ENCODE results near the gene LRIG3.
"Not testable (repeated sequence)": the region's sequence is repeated elsewhere in the genome, so short reads cannot be mapped to it uniquely, and the experiment has no call there.

Gene LRIG3

DNA sequence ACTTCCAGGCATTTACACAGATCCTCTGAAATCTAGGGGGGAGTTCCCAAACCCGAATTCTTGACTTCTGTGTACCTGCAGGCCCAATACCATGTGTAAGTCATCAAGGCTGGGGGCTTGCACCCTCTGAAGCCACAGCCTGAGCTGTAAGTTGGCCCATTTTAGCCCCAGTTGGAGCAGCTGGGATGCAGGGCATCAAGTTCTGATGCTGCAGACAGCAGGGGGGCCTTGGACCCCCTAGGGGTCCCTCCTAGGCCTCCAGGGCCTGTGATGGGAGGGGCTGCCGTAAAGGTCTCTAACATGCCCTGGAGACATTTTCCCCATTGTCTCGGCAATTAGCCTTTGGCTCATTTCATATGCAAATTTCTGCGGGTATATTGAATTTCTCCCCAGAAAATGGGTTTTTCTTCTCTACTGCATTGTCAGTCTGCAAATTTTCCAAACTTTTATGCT is 59.5 kb downstream of the LRIG3 start:
- no peak for DNase-seq (ENCODE audit: low read depth)
- TF ChIP-seq, protein P1, sequence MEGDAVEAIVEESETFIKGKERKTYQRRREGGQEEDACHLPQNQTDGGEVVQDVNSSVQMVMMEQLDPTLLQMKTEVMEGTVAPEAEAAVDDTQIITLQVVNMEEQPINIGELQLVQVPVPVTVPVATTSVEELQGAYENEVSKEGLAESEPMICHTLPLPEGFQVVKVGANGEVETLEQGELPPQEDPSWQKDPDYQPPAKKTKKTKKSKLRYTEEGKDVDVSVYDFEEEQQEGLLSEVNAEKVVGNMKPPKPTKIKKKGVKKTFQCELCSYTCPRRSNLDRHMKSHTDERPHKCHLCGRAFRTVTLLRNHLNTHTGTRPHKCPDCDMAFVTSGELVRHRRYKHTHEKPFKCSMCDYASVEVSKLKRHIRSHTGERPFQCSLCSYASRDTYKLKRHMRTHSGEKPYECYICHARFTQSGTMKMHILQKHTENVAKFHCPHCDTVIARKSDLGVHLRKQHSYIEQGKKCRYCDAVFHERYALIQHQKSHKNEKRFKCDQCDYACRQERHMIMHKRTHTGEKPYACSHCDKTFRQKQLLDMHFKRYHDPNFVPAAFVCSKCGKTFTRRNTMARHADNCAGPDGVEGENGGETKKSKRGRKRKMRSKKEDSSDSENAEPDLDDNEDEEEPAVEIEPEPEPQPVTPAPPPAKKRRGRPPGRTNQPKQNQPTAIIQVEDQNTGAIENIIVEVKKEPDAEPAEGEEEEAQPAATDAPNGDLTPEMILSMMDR (IDR thresholded peaks at IDR 0.05; ENCODE audit: insufficient read depth, low read depth, low read length, missing control alignments): no peak
- no peak overlapping the region for H3K4me3 ChIP-seq (ENCODE audit: low read length)

DNA sequence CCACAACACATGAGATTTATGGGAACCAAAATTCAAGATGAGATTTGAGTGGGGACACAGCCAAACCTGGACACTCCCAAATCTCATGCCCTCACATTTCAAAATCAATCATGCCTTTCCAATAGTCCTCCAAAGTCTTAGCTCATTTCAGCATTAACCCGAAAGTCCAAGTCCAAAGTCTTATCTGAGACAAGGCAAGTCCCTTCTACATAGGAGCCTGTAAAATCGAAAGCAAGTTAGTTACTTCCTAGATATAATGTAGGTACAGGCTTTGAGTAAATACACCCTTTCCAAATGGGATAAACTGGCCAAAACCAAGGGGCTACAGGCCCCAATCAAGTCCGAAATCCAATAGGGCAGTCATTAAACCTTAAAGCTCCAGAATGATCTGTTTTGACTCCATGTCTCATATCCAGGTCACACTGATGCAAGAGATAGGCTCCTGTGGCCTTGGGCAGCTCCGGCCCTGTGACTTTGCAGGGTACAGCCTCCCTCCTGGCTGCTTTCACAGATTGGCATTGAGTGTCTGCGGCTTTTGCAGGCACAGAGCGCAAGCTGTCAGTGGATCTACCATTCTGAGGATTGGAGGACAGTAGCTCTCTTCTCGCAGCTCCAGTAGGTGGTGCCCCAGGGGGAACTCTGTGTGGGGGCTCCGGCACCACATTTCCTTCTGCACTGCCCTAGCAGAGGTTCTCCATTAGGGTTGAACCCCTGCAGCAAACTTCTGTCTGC is 60.1 kb downstream of the LRIG3 start:
- TF ChIP-seq, protein P1 (IDR thresholded peaks at IDR 0.05; ENCODE audit: insufficient read depth, low read depth, low read length, missing control alignments): no peak
- no peak for DNase-seq (ENCODE audit: low read depth)
- H3K4me3 ChIP-seq (ENCODE audit: low read length): no peak overlapping the region

DNA sequence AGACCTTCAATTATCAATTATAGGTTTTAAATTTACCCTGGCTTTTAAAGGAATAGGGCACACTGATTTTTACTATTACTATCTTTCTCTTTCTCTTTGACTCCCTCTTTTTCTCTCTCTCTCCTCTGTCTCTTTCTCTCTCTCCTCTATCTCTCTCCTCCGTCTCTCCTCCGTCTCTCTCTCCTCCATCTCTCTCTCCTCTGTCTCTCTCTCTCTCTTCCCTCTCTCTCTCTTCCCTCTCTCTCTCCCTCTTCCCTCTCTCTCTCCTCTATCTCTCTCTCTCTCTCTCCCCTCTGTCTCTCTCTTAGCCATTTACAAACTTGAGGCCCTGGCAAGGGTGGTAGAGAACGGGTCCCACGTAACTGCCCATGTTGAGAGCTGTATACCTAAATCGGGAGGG is 62.3 kb downstream of the LRIG3 start:
- DNase-seq (ENCODE audit: low read depth): no peak
- TF ChIP-seq, protein P1 (IDR thresholded peaks at IDR 0.05; ENCODE audit: insufficient read depth, low read depth, low read length, missing control alignments): no peak

DNA sequence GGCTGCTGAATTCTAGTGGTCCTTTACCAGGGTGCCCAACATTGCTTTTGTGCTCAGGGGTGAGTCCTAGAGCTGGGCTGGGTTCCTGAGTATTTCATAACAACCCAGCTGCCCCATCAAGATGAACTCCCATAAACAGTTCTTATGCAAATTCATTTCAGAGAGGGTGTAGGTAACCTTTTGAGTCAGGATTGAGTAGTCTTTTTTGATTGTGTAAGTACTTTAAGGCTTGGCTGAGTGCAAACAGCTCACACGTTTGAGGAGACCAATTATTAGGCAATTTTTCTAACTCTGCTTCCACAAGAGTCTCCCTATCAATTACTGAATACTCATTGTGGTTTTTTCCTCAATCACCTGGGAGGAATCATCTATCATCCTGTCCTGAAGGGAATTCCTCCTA is 63.1 kb downstream of the LRIG3 start:
- H3K4me3 ChIP-seq (ENCODE audit: low read length): not testable (repeated sequence)
- peak; percentile 68 for DNase-seq (ENCODE audit: low read depth)

More for the DNA sequence above, 62.3 kb downstream of the LRIG3 start:
- no peak overlapping the region for H3K4me3 ChIP-seq (ENCODE audit: low read length)

DNA sequence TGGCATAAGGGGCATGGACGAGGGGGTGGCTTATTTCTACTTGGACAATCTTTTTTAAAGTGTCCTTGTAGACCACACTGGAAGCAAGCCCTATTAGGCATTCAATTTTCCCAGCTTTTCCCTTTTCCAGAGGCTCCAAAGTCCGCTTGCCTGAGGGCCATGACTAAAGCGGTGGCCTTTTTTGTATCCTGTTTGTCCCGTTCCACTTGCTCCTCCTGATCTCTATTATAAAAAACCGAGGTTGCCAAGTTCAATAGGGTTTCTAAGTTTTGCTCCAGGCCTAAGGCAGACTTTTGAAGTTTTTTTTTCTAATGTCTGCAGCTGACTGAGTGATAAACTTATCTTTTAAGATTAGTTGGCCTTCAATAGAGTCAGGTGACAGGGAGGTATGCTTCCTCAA is 64.7 kb downstream of the LRIG3 start:
- DNase-seq (ENCODE audit: low read depth): peak; percentile 36
- not testable (repeated sequence) for H3K4me3 ChIP-seq (ENCODE audit: low read length)

DNA sequence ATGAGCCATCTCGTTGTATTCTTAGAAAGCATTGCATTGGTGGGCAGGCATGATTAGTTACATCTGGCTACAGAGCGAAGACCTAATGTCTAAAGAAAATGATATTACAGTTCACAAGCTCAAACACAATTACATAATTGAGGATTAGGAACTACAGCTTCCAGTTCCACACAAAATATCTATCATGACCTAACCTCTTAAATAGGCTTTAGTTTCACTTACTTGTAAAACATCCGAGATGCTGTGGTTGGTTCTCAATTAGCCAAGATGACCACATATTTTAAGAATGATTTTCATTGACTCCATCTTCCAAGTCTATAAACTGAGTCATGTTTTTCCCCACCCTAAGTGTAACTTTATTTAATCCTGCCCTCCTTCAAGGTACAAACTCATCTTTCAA is 69.5 kb downstream of the LRIG3 start:
- H3K4me3 ChIP-seq (ENCODE audit: low read length): no peak overlapping the region
- TF ChIP-seq, protein P1 (IDR thresholded peaks at IDR 0.05; ENCODE audit: insufficient read depth, low read depth, low read length, missing control alignments): no peak
- DNase-seq (ENCODE audit: low read depth): no peak

DNA sequence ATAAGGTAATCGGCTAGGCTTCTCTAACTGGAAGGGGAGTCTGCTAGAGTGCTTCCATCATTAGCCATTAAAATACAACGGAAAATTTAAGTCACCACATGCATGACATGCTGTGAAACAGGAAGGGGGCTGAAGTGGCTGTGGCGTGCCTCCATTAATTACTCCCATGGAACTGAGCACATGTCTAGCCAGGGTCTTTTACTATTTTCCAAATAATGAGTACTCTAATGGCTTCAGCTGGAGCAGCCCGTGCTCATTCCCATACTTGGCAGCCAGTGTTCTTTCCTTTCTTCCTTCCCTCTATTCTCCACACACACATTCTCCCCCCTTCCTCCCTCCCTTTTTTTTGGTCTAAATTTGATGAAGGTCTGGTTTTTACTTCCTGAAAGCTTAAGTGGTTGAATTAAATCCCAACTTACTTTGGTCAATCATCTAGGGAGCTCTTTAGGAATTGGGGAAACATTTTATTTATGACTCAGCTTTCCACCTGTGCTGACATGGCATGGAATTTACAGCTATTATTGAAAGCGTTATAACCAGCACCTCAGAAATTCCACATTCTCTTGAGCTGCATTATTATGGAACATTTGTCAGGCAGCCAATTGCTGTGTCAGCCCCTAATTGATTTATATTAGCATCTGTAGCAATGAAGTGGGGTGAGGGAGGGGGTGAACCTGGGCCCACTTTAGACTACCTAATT is 72.3 kb downstream of the LRIG3 start:
- TF ChIP-seq, protein P1 (IDR thresholded peaks at IDR 0.05; ENCODE audit: insufficient read depth, low read depth, low read length, missing control alignments): no peak
- peak; percentile 64 for DNase-seq (ENCODE audit: low read depth)

DNA sequence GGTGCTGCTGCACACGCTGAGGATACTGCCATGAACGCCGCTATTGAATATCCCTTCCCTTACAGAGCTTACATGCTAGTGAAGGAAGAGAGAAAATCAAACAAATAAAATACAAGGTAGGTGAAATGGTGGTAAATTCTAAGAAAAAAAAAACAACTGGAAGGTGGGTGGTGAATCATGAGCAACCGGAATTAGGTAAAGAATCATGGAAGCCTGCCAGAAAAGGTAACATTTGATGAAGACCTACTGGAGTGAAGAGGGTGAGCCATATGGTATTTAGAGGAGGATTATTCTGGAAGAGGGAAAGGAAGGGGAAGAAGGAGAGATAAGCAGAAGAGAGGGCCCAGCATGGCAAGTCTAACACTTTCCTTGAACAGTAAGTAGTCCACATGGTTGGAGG is 76.1 kb downstream of the LRIG3 start:
- TF ChIP-seq, protein P1 (IDR thresholded peaks at IDR 0.05; ENCODE audit: insufficient read depth, low read depth, low read length, missing control alignments): no peak
- no peak overlapping the region for H3K4me3 ChIP-seq (ENCODE audit: low read length)
- DNase-seq (ENCODE audit: low read depth): peak; percentile 33

More for the DNA sequence above, 72.3 kb downstream of the LRIG3 start:
- no peak overlapping the region for H3K4me3 ChIP-seq (ENCODE audit: low read length)

Measured in epithelial cell of esophagus (primary cell).